HG03354 (cell line): ENCODE results near the gene PPP1R1B.

Experiments
- ATAC-seq: cut with Tn5 transposase; IDR thresholded peaks from one replicate; pipeline ENCODE4 v1.9.1; 2021; ENCODE audit warnings: mild to moderate bottlenecking; ENCODE audit not compliant: unreplicated experiment, poor library complexity, severe bottlenecking

PPP1R1B gene

GRCh38 chr17:39599665-39600231 is 27.0 kb upstream of the PPP1R1B start:
- ATAC-seq, result no peak

- no peak for ATAC-seq
These were observed 26.3 kb upstream of the PPP1R1B start for GRCh38 chr17:39600288-39600996.

GRCh38 chr17:39600997-39601597 is 25.7 kb upstream of the PPP1R1B start:
- no peak for ATAC-seq

GRCh38 chr17:39601758-39602532 is 24.8 kb upstream of the PPP1R1B start:
- no peak for ATAC-seq

GRCh38 chr17:39602533-39603303 is 24.0 kb upstream of the PPP1R1B start:
- ATAC-seq, result no peak

- ATAC-seq, result no peak
These were observed 23.3 kb upstream of the PPP1R1B start for GRCh38 chr17:39603304-39604016.

GRCh38 chr17:39604911-39605491 is 21.8 kb upstream of the PPP1R1B start:
- ATAC-seq, result no peak

GRCh38 chr17:39605492-39606433 is 21.0 kb upstream of the PPP1R1B start:
- ATAC-seq, result no peak

GRCh38 chr17:39606434-39607056 is 20.2 kb upstream of the PPP1R1B start:
- no peak for ATAC-seq

- ATAC-seq, result no peak
These were observed 19.5 kb upstream of the PPP1R1B start for GRCh38 chr17:39607057-39607850.

GRCh38 chr17:39607851-39608130 is 19.0 kb upstream of the PPP1R1B start, which contains the start of gene NEUROD2:
Gene NEUROD2 (minus strand): TSS chr17:39607920. CDS start chr17:39606599, 1,321 bp downstream.
- no peak for ATAC-seq

- ATAC-seq, result no peak
These were observed 18.4 kb upstream of the PPP1R1B start for GRCh38 chr17:39608142-39608981.

GRCh38 chr17:39609416-39610025 is 17.2 kb upstream of the PPP1R1B start:
- ATAC-seq, result no peak

- no peak for ATAC-seq
These were observed 15.2 kb upstream of the PPP1R1B start for GRCh38 chr17:39611401-39612112.
